Mesodermal cell (in vitro differentiated cells): Measurements from ENCODE around the gene ADCY6.
"Not testable (repeated sequence)": the region's sequence is repeated elsewhere in the genome, so short reads cannot be mapped to it uniquely, and the experiment has no call there.

ENCODE experiments used
- H3K27ac ChIP-seq: 2 replicates; pipeline ENCODE4 v1.7.0; 2013; ENCODE audit warnings: mild to moderate bottlenecking, low read depth, low read length, moderate library complexity; ENCODE audit not compliant: severe bottlenecking
- H3K36me3 ChIP-seq: 2 replicates; pipeline ENCODE4 v1.7.1; 2013; ENCODE audit warnings: mild to moderate bottlenecking, low read length, moderate library complexity; ENCODE audit not compliant: control insufficient read depth, insufficient read depth
- H3K4me1 ChIP-seq: one replicate; pipeline ENCODE4 v1.7.1; 2013; ENCODE audit warnings: mild to moderate bottlenecking, low read length; ENCODE audit not compliant: insufficient read depth, control insufficient read depth, poor library complexity, severe bottlenecking
- H3K4me3 ChIP-seq: 2 replicates; pipeline ENCODE4 v1.7.0; 2013; ENCODE audit warnings: low read length, control low read depth, mild to moderate bottlenecking; ENCODE audit not compliant: insufficient read depth, poor library complexity, severe bottlenecking; ENCODE audit errors: extremely low read depth
- H3K9me3 ChIP-seq: 2 replicates; pipeline ENCODE4 v1.7.1; 2013; ENCODE audit warnings: mild to moderate bottlenecking, low read length, moderate library complexity; ENCODE audit not compliant: control insufficient read depth
- WGBS, 2 experiments: methylation state at CpG; one replicate each; pipeline ENCODE4 v1.1.5; 2013; ENCODE audit warnings: missing lambda C conversion rate in 2 of 2; ENCODE audit not compliant: insufficient coverage in 2 of 2; 5-methylcytosine and 5-hydroxymethylcytosine counted together

Gene ADCY6

DNA sequence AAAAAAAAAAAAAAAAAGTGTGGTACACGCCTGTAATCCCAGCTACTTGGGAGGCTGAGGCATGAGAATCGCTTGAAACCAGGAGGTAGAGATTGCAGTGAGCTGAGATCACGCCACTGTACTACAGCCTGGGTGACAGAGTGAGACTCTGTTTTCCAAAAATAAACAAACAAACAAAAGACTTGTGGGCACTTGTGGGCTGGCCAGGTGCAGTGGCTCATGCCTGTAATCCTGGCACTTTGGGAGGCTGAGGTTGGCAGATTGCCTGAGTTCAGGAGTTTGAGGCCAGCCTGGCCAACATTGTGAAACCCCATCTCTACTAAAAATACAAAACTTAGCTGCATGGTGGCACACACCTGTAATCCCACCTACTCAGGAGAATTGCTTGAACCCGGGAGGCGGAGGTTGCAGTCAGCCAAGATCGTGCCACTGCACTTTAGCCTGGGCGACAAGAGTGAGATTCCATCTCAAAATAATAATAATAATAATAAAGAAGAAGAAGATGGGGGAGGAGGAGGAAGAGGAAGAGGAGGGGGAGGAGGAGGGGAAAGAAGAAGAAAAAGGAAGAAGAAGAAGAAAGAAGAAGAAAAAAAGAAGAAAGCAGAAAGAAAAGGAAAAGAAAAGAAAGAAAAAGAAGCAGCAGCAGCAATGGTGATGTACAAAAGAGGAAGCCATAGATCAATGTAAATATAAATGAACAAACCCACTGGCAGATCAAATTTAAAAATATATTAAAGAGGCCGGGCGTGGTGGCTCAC lies 44.5 kb downstream of the ADCY6 start:
- Histone ChIP-seq H3K4me3 (no peak overlapping the region), H3K9me3 (no peaks in the 10 kb centered on the region)
- 83 to 97% methylated on average over 1 to 3 of the region's 9 CpGs for WGBS, 2 experiments

DNA sequence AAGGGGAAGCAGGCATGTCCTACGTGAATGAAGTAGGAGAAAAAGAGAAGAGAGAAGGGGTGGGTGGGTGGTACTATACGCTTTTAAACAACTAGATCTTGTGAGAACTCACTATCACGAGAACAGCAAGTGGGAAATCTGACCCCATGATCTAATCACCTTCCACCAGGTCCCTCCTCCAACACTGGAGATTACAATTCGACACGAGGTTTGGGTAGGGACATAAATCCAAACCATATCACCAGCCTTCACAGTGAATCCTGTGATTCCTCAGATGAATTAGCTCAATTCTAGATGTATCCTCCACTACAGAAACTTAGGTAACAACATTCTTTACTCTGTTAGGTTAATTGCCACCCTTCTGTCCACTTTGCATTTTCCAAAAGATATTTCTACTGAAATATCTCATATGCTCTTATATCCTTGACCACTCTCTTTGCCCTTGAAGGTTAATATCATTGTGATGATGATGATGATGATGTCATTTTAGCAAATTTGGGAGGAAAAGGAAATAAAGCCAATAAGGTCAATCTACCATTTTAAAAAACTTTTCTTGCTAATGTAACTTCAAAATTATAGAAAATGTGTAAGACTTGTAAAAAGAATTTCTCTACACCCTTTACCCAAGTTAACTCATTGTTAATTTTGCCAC lies 49.1 kb downstream of the ADCY6 start:
- 66 to 82% methylated on average over 2 to 5 of the region's 5 CpGs for WGBS, 2 experiments
- Histone ChIP-seq H3K4me3 (no peak overlapping the region), H3K4me1 (no peaks in the 10 kb centered on the region), H3K36me3 (no peaks in the 10 kb centered on the region), H3K9me3 (no peaks in the 10 kb centered on the region), H3K27ac (no peak overlapping the region)

More for the DNA sequence above, 44.5 kb downstream of the ADCY6 start:
- no peak overlapping the region for H3K27ac ChIP-seq
- no peaks in the 10 kb centered on the region for H3K4me1 ChIP-seq
- H3K36me3 ChIP-seq, result no peaks in the 10 kb centered on the region

DNA sequence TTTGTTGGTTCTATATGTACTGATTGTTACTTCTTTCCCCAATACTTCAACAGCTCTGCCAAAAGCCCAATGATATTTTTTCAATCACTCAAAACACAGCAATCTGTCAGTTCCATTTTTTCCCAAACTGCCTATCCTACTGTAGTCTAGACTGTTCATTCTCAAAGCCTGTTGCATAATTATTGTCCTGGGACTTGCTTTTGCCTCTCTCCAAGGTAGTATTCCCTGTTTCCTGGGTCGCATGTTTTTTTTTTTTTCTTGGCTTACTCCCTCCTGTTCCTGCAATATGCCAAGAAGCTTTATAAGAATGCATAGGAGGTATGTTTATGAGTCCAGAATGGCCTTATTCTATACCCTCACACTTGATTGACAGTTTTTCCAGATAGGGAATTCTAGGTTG lies 52.4 kb downstream of the ADCY6 start:
- no CpG with 5 or more reads among the region's 1 CpG for WGBS, 2 experiments

GRCh38 chr12:48728807-48729206 lies 60.1 kb downstream of the ADCY6 start:
- Histone ChIP-seq H3K4me1 (no peaks in the 10 kb centered on the region), H3K36me3 (no peaks in the 10 kb centered on the region), H3K9me3 (no peaks in the 10 kb centered on the region), H3K27ac (no peak overlapping the region), H3K4me3 (no peak overlapping the region)
- WGBS, 2 experiments, result 62 to 78% methylated on average over 3 to 4 of the region's 5 CpGs

More for the DNA sequence above, 52.4 kb downstream of the ADCY6 start:
- no peaks in the 10 kb centered on the region for H3K9me3 ChIP-seq
- H3K36me3 ChIP-seq, result no peaks in the 10 kb centered on the region
- no peaks in the 10 kb centered on the region for H3K4me1 ChIP-seq
- H3K27ac ChIP-seq, result no peak overlapping the region
- H3K4me3 ChIP-seq, result no peak overlapping the region

GRCh38 chr12:48720737-48721136 lies 68.2 kb downstream of the ADCY6 start:
- not testable (repeated sequence) for H3K4me3 ChIP-seq, H3K4me1 ChIP-seq, H3K36me3 ChIP-seq, H3K27ac ChIP-seq
- WGBS, 2 experiments, result 78 to 100% methylated on average over 1 of the region's 1 CpG
- peaks cover 20% of the 10 kb centered on the region for H3K9me3 ChIP-seq

- 63 to 83% methylated on average over 2 of the region's 2 CpGs for WGBS, 2 experiments
- H3K36me3 ChIP-seq, H3K4me1 ChIP-seq, H3K27ac ChIP-seq, H3K4me3 ChIP-seq: not testable (repeated sequence)
- H3K9me3 ChIP-seq, result peaks cover 20% of the 10 kb centered on the region
Measured at GRCh38 chr12:48720171-48720570, 68.7 kb downstream of the ADCY6 start.

DNA sequence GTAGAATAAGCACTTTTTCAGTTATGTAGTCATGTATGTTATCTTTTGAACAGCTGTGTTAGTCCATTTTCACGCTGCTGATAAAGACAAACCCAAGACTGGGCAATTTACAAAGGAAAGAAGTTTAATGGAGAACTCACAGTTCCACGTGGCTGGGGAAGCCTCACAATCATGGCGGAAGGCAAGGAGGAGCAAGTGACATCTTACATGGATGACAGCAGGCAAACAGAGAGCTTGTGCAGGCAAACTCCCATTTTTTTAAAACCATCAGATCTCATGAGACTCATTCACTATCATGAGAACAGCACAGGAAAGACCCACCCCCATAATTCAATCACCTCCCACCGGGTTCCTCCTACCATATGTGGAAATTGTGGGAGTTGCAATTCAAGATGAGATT lies 69.9 kb downstream of the ADCY6 start:
- peaks cover 20% of the 10 kb centered on the region for H3K9me3 ChIP-seq
- H3K4me3 ChIP-seq, H3K27ac ChIP-seq: not testable (repeated sequence)
- peaks cover 16% of the 10 kb centered on the region for H3K36me3 ChIP-seq
- H3K4me1 ChIP-seq, result peaks cover 15% of the 10 kb centered on the region
- WGBS, 2 experiments, result 89 to 100% methylated on average over 3 of the region's 4 CpGs

DNA sequence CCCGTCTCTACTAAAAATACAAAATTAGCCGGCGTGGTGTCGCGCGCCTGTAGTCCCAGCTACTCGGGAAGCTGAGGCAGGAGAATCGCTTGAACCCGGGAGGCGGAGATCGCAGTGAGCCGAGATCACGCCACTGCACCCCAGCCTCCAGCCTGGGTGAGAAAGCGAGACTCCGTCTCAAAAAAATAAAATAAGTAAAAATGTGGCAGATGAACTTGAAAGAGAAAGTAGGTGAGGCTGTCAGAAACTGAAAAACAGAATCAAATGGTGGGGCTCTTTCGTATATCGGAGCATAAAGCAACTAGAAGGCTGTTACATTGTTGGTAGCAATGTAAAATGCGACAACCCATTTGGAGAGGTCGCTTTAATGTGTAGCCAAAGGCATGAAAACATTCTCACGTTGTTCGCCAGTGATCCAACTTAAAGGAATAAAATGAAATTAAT lies 71.6 kb downstream of the ADCY6 start:
- peaks cover 17% of the 10 kb centered on the region for H3K4me1 ChIP-seq
- WGBS, 2 experiments, result 21 to 22% methylated on average over 17 of the region's 21 CpGs
- H3K9me3 ChIP-seq, result peaks cover 20% of the 10 kb centered on the region
- H3K36me3 ChIP-seq, result peaks cover 33% of the 10 kb centered on the region
- peak overlapping the region; percentile 79 for H3K4me3 ChIP-seq
- peak overlapping the region; percentile 97 for H3K27ac ChIP-seq

DNA sequence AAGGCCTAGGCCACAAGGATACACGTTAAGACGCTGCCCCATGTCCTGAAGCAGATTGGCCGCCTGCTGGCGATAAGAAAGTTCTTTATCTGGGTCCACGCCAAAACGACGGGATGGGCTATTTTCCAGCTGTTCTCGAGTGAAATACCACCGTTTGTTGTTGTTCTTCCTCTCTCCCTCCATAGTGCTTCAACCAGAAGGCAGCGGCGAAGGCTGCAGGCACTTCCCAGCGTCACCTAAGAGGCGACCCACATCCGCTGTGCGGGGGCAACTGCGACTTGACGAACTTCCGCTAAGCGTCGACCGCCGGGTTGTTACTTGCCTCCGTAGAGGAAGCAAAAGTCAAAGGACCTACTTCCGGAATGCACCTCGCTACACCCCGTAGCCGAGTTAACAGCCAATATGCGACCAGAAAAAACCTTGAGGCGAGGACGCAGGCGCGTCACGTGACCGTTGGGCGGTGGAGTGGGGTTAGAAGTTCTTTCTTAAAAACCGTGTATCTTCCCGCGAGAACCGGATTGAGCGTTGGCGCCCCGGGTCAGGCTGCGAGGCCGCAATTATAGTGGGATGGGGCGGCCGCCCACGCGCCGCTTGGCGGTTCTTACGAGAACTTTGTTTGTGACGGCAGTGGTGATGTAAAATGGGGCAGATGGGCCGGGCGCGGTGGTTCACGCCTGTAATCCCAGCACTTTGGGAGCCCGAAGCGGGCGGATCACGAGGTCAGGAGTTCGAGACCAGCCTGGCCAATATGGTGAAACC lies 72.2 kb downstream of the ADCY6 start, which contains the start of gene CCNT1:
Gene CCNT1 (minus strand): TSS at position 215 of the 759 bp plus-strand sequence. CDS start 32 bp downstream, at position 183.
- WGBS, 2 experiments, result 0 to 1% methylated on average over 37 to 51 of the region's 61 CpGs
- H3K27ac ChIP-seq, result peak within 1 kb of the TSS; percentile 97
- H3K4me1 ChIP-seq, result peaks cover 17% of the 10 kb centered on the region
- H3K36me3 ChIP-seq, result peaks cover 39% of the 10 kb centered on the region
- H3K9me3 ChIP-seq, result peaks cover 20% of the 10 kb centered on the region
- H3K4me3 ChIP-seq, result peak within 1 kb of the TSS; percentile 79
